H9 (cell line): ENCODE results near the gene SMYD2. TPM values are rescaled to one million over a fixed set of nuclear protein-coding genes. Genes with fewer than 3 reads are reported as not detected.
A peak's percentile ranks its signal among the peaks of the same experiment; 100 is the strongest.

ENCODE experiments used
- DNase-seq: peaks from one replicate; pipeline ENCODE4 v3.0.0-alpha.2; 2017
- H2AFZ ChIP-seq: one replicate; pipeline ENCODE4 v1.6.1; 2013; ENCODE audit warnings: mild to moderate bottlenecking, low read length, control low read depth, moderate library complexity
- H2AK5ac ChIP-seq: 2 replicates; pipeline ENCODE4 v1.6.1; 2013; ENCODE audit warnings: low read length, control low read depth, mixed read lengths; ENCODE audit not compliant: insufficient read length
- H2BK120ac ChIP-seq: one replicate; pipeline ENCODE4 v1.6.1; 2013; ENCODE audit warnings: low read depth, mild to moderate bottlenecking, low read length, control low read depth, inconsistent platforms; ENCODE audit not compliant: poor library complexity, severe bottlenecking
- H2BK12ac ChIP-seq: 2 replicates; pipeline ENCODE4 v1.6.1; 2013; ENCODE audit warnings: low read length, control low read depth, mixed read lengths, low read depth; ENCODE audit not compliant: insufficient read length
- H2BK15ac ChIP-seq: 2 replicates; pipeline ENCODE4 v1.6.1; 2013; ENCODE audit warnings: low read depth, low read length, control low read depth
- H2BK20ac ChIP-seq: one replicate; pipeline ENCODE4 v1.6.1; 2013; ENCODE audit warnings: low read depth, mild to moderate bottlenecking, low read length, control low read depth, inconsistent platforms; ENCODE audit not compliant: poor library complexity, severe bottlenecking
- H2BK5ac ChIP-seq: 2 replicates; pipeline ENCODE4 v1.6.1; 2013; ENCODE audit warnings: low read length, control low read depth, mixed read lengths; ENCODE audit not compliant: insufficient read length
- H3K14ac ChIP-seq: 2 replicates; pipeline ENCODE4 v1.6.1; 2013; ENCODE audit warnings: low read length, control low read depth; ENCODE audit not compliant: insufficient read depth
- H3K18ac ChIP-seq: 2 replicates; pipeline ENCODE4 v1.6.1; 2013; ENCODE audit warnings: low read depth, mild to moderate bottlenecking, mixed read lengths, low read length, control low read depth; ENCODE audit not compliant: insufficient read length
- H3K23ac ChIP-seq: 2 replicates; pipeline ENCODE4 v1.6.1; 2013; ENCODE audit warnings: low read length, control low read depth, mixed read lengths, low read depth; ENCODE audit not compliant: insufficient read length
- H3K23me2 ChIP-seq: 2 replicates; pipeline ENCODE4 v1.6.1; 2013; ENCODE audit warnings: low read depth, mild to moderate bottlenecking, mixed read lengths, low read length, control low read depth; ENCODE audit not compliant: insufficient read length, poor library complexity, severe bottlenecking
- H3K27ac ChIP-seq: 2 replicates; pipeline ENCODE4 v1.5.1; 2013; ENCODE audit warnings: low read length, control low read depth, mixed read lengths, low read depth; ENCODE audit not compliant: insufficient read length
- H3K27me3 ChIP-seq: 2 replicates; pipeline ENCODE4 v1.6.1; 2013; ENCODE audit warnings: low read length, control low read depth, inconsistent platforms; ENCODE audit not compliant: insufficient read depth
- H3K4ac ChIP-seq: 2 replicates; pipeline ENCODE4 v1.6.1; 2013; ENCODE audit warnings: low read depth, mild to moderate bottlenecking, control low read depth, inconsistent platforms, low read length, moderate library complexity
- H3K4me1 ChIP-seq: 2 replicates; pipeline ENCODE4 v1.6.1; 2013; ENCODE audit warnings: low read length, control low read depth, inconsistent platforms; ENCODE audit not compliant: insufficient read depth
- H3K4me2 ChIP-seq: 2 replicates; pipeline ENCODE4 v1.6.1; 2013; ENCODE audit warnings: low read length, control low read depth, mixed read lengths; ENCODE audit not compliant: insufficient read length, insufficient read depth
- H3K56ac ChIP-seq: 2 replicates; pipeline ENCODE4 v1.6.1; 2013; ENCODE audit warnings: low read depth, mild to moderate bottlenecking, mixed read lengths, low read length, control low read depth; ENCODE audit not compliant: insufficient read length
- H3K79me1 ChIP-seq: 2 replicates; pipeline ENCODE4 v1.6.1; 2013; ENCODE audit warnings: low read depth, mild to moderate bottlenecking, moderate library complexity, low read length, control low read depth, inconsistent platforms; ENCODE audit not compliant: insufficient read depth, poor library complexity, severe bottlenecking
- H3K79me2 ChIP-seq: 2 replicates; pipeline ENCODE4 v1.6.1; 2013; ENCODE audit warnings: low read length, control low read depth, inconsistent platforms; ENCODE audit not compliant: insufficient read depth
- H3K9ac ChIP-seq: 2 replicates; pipeline ENCODE4 v1.6.1; 2013; ENCODE audit warnings: low read length, control low read depth, mixed read lengths; ENCODE audit not compliant: insufficient read length; ENCODE audit errors: extremely low read depth
- H3K9me3 ChIP-seq: one replicate; pipeline ENCODE4 v1.6.1; 2013; ENCODE audit warnings: low read depth, low read length, inconsistent platforms; ENCODE audit not compliant: control insufficient read depth
- H3T11ph ChIP-seq: one replicate; pipeline ENCODE4 v1.6.1; 2013; ENCODE audit warnings: mild to moderate bottlenecking, low read length, control low read depth, inconsistent platforms
- H4K20me1 ChIP-seq: one replicate; pipeline ENCODE4 v1.6.1; 2013; ENCODE audit not compliant: control insufficient read depth, insufficient read length, insufficient read depth
- H4K5ac ChIP-seq: 2 replicates; pipeline ENCODE4 v1.6.1; 2013; ENCODE audit warnings: low read depth, mild to moderate bottlenecking, mixed read lengths, low read length, control low read depth; ENCODE audit not compliant: insufficient read length
- H4K8ac ChIP-seq: replicated peaks from 2 replicates; pipeline ENCODE4 v1.6.1; 2013; ENCODE audit warnings: low read length, control low read depth, mixed read lengths, low read depth; ENCODE audit not compliant: insufficient read length
- H4K91ac ChIP-seq: 2 replicates; pipeline ENCODE4 v1.6.1; 2013; ENCODE audit warnings: low read depth, mild to moderate bottlenecking, moderate library complexity, mixed read lengths, low read length, control low read depth; ENCODE audit not compliant: insufficient read length
- H3K27ac Mint-ChIP-seq, 3 experiments: 2 replicates in 2 of 3; 3 replicates in 1 of 3; pipeline ENCODE4 v1.8.0; 2020 to 2021; ENCODE audit warnings: mixed read lengths in 3 of 3, mild to moderate bottlenecking in 1 of 3, moderate library complexity in 1 of 3
- H3K27me3 Mint-ChIP-seq: 2 replicates; pipeline ENCODE4 v1.8.0; 2021; ENCODE audit warnings: low read depth, mild to moderate bottlenecking, moderate library complexity, mixed read lengths
- H3K36me3 Mint-ChIP-seq, 3 experiments: 2 replicates in 2 of 3; 3 replicates in 1 of 3; pipeline ENCODE4 v1.8.0; 2020 to 2021; ENCODE audit warnings: low read depth in 3 of 3, mixed read lengths in 3 of 3; ENCODE audit not compliant: insufficient read depth in 1 of 3
- H3K4me1 Mint-ChIP-seq, 2 experiments: 2 replicates each; pipeline ENCODE4 v1.8.0; 2020; ENCODE audit warnings: mixed read lengths in 2 of 2
- H3K4me3 Mint-ChIP-seq, 2 experiments: 2 replicates in 1 of 2; 3 replicates in 1 of 2; pipeline ENCODE4 v1.8.0; 2020 to 2021; ENCODE audit warnings: mild to moderate bottlenecking in 2 of 2, mixed read lengths in 2 of 2, moderate library complexity in 1 of 2
- H3K9me3 Mint-ChIP-seq, 2 experiments: 2 replicates in 1 of 2; 3 replicates in 1 of 2; pipeline ENCODE4 v1.8.0; 2020; ENCODE audit warnings: mild to moderate bottlenecking in 2 of 2, mixed read lengths in 2 of 2, moderate library complexity in 1 of 2
- WGBS: extraction: QIAGEN DNeasy Blood & Tissue Kit; methylation state at CpG from one replicate; pipeline ENCODE4 v1.1.7; 2013; ENCODE audit warnings: missing lambda C conversion rate, low lambda C conversion rate, mixed read lengths; ENCODE audit not compliant: insufficient read length; ENCODE audit errors: extremely low coverage; 5-methylcytosine and 5-hydroxymethylcytosine counted together
- total RNA-seq: library from RNA; stranded (reverse); gene quantifications from 2 replicates; pipeline ENCODE4 v1.2.1, GENCODE V29; 2021
- TF ChIP-seq, protein P1 (sequence below): fragments of 200-600 bp; sonication (generic); conservative IDR thresholded peaks from 3 replicates; pipeline ENCODE4 v1.8.0; 2021; ENCODE audit warnings: antibody characterized with exemption, mild to moderate bottlenecking

The SMYD2 gene
- total RNA-seq, 1 experiment from 2014 or later, result 10.9 TPM

DNA sequence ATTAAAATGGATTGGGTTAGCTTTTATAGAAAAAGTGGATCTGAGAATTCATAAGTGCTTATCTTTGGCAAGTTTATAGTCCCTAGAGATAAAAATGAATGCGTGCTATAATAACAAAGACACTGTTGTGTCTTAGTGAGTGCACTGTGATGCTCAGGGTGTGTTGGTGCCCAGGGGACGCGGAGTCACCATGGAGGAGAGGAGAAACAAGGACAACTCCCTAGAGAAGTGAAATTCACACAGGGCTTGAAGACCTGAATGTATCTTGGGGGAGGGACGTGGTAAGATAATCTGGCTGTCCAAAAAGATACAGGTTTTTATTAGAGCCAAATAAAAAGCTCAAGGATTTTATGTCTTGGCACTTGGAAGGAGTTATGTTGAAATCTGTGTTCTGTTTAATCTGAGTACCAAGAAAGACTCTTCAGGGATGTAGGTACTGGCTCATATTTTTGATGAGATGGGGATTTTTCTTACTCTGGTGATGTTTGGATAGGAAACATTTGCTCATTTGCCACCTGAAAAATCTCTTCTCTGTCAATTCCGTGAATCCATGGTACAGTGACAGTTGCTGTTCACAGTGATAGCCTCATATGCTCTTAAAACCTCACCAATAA, 9.6 kb downstream of the SMYD2 start:
- no peaks in the 10 kb centered on the region for H3K9me3 ChIP-seq
- no peak overlapping the region for H2BK5ac ChIP-seq
- H2AK5ac ChIP-seq, result no peak overlapping the region
- WGBS, result no CpG with 5 or more reads among the region's 5 CpGs
- no peak overlapping the region for H3K4me2 ChIP-seq
- no peak overlapping the region for H4K5ac ChIP-seq
- H3T11ph ChIP-seq, result no peak overlapping the region
- no peak overlapping the region for H3K9ac ChIP-seq
- no peak overlapping the region for H3K56ac ChIP-seq
- Mint-ChIP-seq H3K36me3 (no peaks in the 10 kb centered on the region), H3K27me3 (peaks cover 84% of the 10 kb centered on the region), H3K27ac (no peak overlapping the region), H3K4me1 (peaks cover 21 to 46% of the 10 kb centered on the region in 2 experiments), H3K4me3 (peak overlapping the region; percentile 10 to 65; a peak in 1 of 5 replicates), H3K9me3 (no peaks in the 10 kb centered on the region; a peak in 1 of 5 replicates)
- no peaks in the 10 kb centered on the region for H4K20me1 ChIP-seq
- no peaks in the 10 kb centered on the region for H3K79me1 ChIP-seq
- no peak overlapping the region for H2BK15ac ChIP-seq
- H3K27me3 ChIP-seq, result peaks cover 18% of the 10 kb centered on the region
- no peak overlapping the region for H3K23ac ChIP-seq
- H3K4me1 ChIP-seq, result peaks cover 8% of the 10 kb centered on the region; the same call in 1 of the 2 replicates
- H4K8ac ChIP-seq, result no peak overlapping the region
- no peak overlapping the region for H4K91ac ChIP-seq
- no peak overlapping the region for H3K27ac ChIP-seq
- no peak overlapping the region for H3K18ac ChIP-seq
- H3K14ac ChIP-seq, result no peak overlapping the region
- TF ChIP-seq, protein P1, sequence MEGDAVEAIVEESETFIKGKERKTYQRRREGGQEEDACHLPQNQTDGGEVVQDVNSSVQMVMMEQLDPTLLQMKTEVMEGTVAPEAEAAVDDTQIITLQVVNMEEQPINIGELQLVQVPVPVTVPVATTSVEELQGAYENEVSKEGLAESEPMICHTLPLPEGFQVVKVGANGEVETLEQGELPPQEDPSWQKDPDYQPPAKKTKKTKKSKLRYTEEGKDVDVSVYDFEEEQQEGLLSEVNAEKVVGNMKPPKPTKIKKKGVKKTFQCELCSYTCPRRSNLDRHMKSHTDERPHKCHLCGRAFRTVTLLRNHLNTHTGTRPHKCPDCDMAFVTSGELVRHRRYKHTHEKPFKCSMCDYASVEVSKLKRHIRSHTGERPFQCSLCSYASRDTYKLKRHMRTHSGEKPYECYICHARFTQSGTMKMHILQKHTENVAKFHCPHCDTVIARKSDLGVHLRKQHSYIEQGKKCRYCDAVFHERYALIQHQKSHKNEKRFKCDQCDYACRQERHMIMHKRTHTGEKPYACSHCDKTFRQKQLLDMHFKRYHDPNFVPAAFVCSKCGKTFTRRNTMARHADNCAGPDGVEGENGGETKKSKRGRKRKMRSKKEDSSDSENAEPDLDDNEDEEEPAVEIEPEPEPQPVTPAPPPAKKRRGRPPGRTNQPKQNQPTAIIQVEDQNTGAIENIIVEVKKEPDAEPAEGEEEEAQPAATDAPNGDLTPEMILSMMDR, result no peak
- no peak overlapping the region for H2AFZ ChIP-seq
- no peaks in the 10 kb centered on the region for H3K23me2 ChIP-seq
- no peak overlapping the region for H2BK12ac ChIP-seq
- no peak overlapping the region for H2BK120ac ChIP-seq
- DNase-seq, result no peak
- H3K79me2 ChIP-seq, result no peaks in the 10 kb centered on the region
- no peak overlapping the region for H2BK20ac ChIP-seq
- H3K4ac ChIP-seq, result no peak overlapping the region
